Measurements from ENCODE around the gene MYO1F.

DNA sequence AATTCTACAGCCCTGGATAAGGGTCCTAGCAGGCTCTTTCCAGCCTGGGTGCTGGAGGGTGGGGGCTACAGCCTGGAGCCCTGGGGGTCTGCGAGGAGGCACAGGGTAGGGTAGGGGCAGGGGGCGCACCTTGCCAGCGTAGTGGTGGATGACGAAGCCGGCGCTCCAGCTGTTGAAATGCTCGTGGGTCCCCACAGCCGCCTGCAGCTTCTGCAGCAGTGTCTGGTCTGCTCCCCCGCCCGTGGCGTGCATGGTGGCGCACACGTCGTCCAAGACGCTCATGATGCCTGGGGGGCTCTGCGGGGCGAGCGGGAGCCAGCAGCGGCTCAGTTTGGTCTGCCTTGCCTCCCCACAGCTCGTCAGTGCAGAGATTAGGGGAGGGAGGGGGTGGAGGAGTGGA lies 33.1 kb downstream of the MYO1F start:
- TF ChIP-seq, protein P1, sequence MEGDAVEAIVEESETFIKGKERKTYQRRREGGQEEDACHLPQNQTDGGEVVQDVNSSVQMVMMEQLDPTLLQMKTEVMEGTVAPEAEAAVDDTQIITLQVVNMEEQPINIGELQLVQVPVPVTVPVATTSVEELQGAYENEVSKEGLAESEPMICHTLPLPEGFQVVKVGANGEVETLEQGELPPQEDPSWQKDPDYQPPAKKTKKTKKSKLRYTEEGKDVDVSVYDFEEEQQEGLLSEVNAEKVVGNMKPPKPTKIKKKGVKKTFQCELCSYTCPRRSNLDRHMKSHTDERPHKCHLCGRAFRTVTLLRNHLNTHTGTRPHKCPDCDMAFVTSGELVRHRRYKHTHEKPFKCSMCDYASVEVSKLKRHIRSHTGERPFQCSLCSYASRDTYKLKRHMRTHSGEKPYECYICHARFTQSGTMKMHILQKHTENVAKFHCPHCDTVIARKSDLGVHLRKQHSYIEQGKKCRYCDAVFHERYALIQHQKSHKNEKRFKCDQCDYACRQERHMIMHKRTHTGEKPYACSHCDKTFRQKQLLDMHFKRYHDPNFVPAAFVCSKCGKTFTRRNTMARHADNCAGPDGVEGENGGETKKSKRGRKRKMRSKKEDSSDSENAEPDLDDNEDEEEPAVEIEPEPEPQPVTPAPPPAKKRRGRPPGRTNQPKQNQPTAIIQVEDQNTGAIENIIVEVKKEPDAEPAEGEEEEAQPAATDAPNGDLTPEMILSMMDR (IDR thresholded peaks at IDR 0.05) = no peak
- no peak for TF ChIP-seq EZH2 (IDR thresholded peaks at IDR 0.05; ENCODE audit: borderline replicate concordance, insufficient read depth, low read depth, low read length, poor library complexity, severe bottlenecking)

Measured in B cell (primary cell).